ENCODE data around the gene SIGLEC7. TPM values are rescaled to one million over a fixed set of nuclear protein-coding genes. Genes with fewer than 3 reads are reported as not detected.

SIGLEC7 gene
- total RNA-seq, 2 experiments from 2014 or later, result not detected

DNA sequence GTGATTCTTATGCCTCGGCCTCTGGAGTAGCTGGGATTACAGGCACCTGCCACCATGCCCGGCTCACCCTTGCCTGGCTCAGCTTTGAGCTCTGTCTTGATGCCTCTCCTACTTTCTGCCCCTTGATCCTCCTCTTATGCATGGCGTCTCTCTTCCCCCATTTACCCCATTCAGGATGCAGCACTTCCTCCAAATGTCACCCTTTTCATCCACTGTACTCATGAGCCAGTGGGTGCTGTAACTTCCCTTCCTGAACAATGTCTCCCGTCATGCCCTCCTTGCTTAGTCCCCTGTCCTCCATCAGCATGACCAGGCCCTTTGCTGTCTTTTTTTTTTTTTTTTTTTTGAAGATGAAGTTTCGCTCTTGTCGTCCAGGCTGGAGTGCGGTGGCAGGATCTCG, 20.8 kb upstream of the SIGLEC7 start:
- H3K4me1 Mint-ChIP-seq (ENCODE audit: low read depth), result peaks cover 51% of the 10 kb centered on the region
- intact Hi-C loops (cut with micrococcal nuclease), result no loop called here
- CTCF ChIA-PET, result no interaction called here
- DNase-seq, result no peak
- no peaks in the 10 kb centered on the region for H3K9me3 Mint-ChIP-seq
- peaks cover under 1% of the 10 kb centered on the region for H3K27me3 Mint-ChIP-seq
- POLR2A ChIA-PET, result no interaction called here
- H3K27ac Mint-ChIP-seq, result no peak overlapping the region
- no peaks in the 10 kb centered on the region for H3K36me3 Mint-ChIP-seq
- H3K4me3 Mint-ChIP-seq, result no peak overlapping the region

DNA sequence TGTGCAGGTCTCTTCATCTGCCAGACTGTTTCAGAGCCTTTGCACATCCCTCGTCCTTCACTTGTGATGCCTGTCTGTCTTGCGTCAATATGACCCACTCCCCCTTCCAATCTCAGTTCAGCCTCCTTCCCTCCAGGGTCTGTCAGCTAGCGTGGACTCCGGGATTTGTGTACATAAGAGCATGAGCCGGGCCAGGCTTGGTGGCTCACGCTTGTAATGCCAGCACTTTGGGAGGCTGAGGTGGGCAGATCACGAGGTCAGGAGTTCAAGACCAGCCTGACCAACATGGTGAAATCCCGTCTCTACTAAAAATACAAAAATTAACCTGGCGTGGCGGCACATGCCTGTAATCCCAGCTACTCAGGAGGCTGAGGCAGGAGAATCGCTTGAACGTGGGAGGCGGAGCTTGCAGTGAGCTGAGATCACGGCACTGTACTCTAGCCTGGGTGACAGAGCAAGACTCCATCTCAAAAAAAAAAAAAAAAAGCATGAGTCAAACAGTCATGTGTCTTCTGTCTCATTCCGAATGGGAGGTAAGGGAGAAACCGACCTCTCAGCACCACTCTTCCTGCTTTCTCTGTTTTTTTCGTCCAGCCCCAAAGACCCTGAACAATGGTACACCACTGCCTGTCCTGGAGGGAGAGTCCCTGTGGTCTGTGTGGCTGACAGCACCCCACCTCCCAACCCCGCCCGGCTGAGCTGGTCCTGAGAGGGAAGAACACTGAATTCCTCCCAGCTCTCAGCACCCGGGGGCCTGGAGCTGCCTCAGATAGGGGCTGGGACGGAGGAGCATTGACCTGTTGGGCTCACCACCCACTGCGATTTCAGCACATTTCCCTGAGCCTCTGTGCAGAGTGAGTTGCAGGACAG, 19.8 kb upstream of the SIGLEC7 start:
- Mint-ChIP-seq H3K36me3 (no peaks in the 10 kb centered on the region), H3K9me3 (no peaks in the 10 kb centered on the region), H3K27me3 (no peaks in the 10 kb centered on the region), H3K4me1 (ENCODE audit: low read depth) (peaks cover 51% of the 10 kb centered on the region), H3K27ac (no peak overlapping the region), H3K4me3 (no peak overlapping the region)
- CTCF ChIA-PET, result no interaction called here
- POLR2A ChIA-PET, result no interaction called here
- intact Hi-C loops (cut with micrococcal nuclease), result no loop called here
- DNase-seq, result no peak

DNA sequence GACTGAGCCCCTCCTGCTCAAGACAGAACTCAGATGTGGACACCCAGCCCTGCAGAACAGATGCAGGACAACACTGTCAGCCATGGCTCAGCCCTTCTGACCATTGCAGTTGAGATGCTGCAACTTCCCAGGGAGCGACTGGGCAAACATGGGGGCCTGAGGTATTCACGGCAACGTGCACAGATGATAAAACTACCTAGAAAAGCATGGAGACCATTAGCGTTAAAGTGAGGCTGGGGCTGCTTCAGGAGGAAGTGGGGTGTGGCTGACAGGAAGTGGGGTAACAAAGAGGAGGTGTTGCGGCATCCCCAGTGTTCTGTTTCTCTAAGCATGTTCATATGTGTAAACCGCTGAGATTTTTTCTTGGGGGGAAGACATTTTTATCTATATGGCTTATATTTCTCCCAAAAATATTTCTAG, 18.7 kb upstream of the SIGLEC7 start:
- CTCF ChIA-PET, result interaction anchor here (1.1 kb wide), 1 partner anchor 35 kb away, joined by 3 read pairs; no protein-coding TSS in a partner anchor
- H3K36me3 Mint-ChIP-seq, result no peaks in the 10 kb centered on the region
- peak overlapping the region; percentile 77 for H3K27ac Mint-ChIP-seq
- H3K9me3 Mint-ChIP-seq, result no peaks in the 10 kb centered on the region
- H3K27me3 Mint-ChIP-seq, result no peaks in the 10 kb centered on the region
- peaks cover 58% of the 10 kb centered on the region for H3K4me1 Mint-ChIP-seq (ENCODE audit: low read depth)
- H3K4me3 Mint-ChIP-seq, result peak overlapping the region; percentile 0
- peak; percentile 69 for DNase-seq
- POLR2A ChIA-PET, result no interaction called here
- intact Hi-C loops (cut with micrococcal nuclease), result loop anchor here (1.0 kb wide), 1 partner anchor 9 kb away; no protein-coding TSS in a partner anchor

DNA sequence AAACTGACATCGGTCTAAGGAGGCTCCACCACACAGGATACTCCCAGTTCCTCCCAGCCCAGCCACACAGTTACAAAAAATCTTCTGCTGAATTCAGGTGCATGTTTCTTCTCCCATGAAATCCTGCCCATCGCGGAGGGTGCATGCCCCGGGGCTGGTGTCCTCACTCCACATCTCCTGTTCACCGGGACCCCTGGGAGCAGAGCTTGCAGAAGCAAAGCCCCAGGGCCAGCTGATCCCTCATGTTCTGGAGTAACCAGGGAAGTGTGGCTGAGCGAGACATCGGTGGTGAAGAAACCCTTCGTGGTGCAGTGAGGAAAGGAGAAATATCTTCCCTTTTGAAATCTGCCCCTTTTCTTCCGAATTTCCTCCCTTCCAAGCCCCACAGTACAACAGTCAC, 18.3 kb upstream of the SIGLEC7 start:
- Mint-ChIP-seq H3K27me3 (no peaks in the 10 kb centered on the region), H3K4me1 (ENCODE audit: low read depth) (peaks cover 62% of the 10 kb centered on the region), H3K36me3 (no peaks in the 10 kb centered on the region), H3K9me3 (no peaks in the 10 kb centered on the region), H3K4me3 (no peak overlapping the region), H3K27ac (peak overlapping the region; percentile 77)
- intact Hi-C loops (cut with micrococcal nuclease), result loop anchor here (1.0 kb wide), 1 partner anchor 10 kb away; no protein-coding TSS in a partner anchor
- DNase-seq, result no peak
- CTCF ChIA-PET, result interaction anchor here (1.1 kb wide), 1 partner anchor 34 kb away, joined by 3 read pairs; no protein-coding TSS in a partner anchor
- POLR2A ChIA-PET, result no interaction called here

DNA sequence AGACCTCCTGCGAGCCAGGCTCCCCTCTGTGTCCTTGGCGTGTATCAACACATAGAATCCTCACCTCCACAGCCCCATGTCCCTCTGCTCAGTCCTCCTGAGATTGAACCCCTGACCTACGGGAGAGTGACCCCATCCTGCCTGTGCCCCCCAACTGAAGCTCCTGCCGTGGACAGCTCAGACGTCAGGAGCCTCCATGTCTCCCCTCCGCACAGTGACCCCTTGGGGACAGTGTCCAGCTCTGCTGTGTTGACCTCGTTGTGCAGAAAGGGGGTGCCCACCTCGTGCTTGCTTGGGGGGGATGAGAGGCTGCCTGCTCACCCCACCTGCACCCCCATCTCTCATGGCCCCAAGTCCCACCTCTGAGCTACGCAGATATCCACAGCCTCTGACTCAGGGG, 17.9 kb upstream of the SIGLEC7 start:
- ChIA-PET CTCF (interaction anchor here (1.1 kb wide), 1 partner anchor 34 kb away, joined by 3 read pairs; no protein-coding TSS in a partner anchor), POLR2A (no interaction called here)
- Mint-ChIP-seq H3K9me3 (no peaks in the 10 kb centered on the region), H3K36me3 (no peaks in the 10 kb centered on the region), H3K4me1 (ENCODE audit: low read depth) (peaks cover 62% of the 10 kb centered on the region), H3K27ac (peak overlapping the region; percentile 77), H3K4me3 (no peak overlapping the region), H3K27me3 (no peaks in the 10 kb centered on the region)
- intact Hi-C loops (cut with micrococcal nuclease), result no loop called here
- DNase-seq, result no peak

DNA sequence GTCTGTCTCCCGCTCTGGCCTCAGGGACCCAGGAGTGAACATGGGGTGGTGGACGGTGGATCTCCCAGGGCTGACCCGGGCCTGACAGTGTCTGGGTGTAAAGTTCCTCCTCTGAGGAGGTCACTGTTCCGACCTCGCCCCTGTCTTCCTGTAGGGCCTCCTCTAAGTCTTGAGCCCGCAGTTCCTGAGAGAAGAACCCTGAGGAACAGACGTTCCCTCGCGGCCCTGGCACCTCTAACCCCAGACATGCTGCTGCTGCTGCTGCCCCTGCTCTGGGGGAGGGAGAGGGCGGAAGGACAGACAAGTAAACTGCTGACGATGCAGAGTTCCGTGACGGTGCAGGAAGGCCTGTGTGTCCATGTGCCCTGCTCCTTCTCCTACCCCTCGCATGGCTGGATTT, 17.4 kb upstream of the SIGLEC7 start, which contains the start of gene SIGLEC9:
TSS of gene SIGLEC9 (plus strand) at position 178 of the 400 bp plus-strand sequence. CDS start at position 247, 69 bp downstream.
- no peak within 1 kb of the TSS for H3K4me3 Mint-ChIP-seq
- H3K4me1 Mint-ChIP-seq (ENCODE audit: low read depth), result peaks cover 65% of the 10 kb centered on the region
- H3K27me3 Mint-ChIP-seq, result no peaks in the 10 kb centered on the region
- no peaks in the 10 kb centered on the region for H3K36me3 Mint-ChIP-seq
- H3K27ac Mint-ChIP-seq, result peak within 1 kb of the TSS; percentile 77
- intact Hi-C loops (cut with micrococcal nuclease), result no loop called here
- DNase-seq, result no peak
- H3K9me3 Mint-ChIP-seq, result no peaks in the 10 kb centered on the region
- ChIA-PET CTCF (no interaction called here), POLR2A (no interaction called here)

DNA sequence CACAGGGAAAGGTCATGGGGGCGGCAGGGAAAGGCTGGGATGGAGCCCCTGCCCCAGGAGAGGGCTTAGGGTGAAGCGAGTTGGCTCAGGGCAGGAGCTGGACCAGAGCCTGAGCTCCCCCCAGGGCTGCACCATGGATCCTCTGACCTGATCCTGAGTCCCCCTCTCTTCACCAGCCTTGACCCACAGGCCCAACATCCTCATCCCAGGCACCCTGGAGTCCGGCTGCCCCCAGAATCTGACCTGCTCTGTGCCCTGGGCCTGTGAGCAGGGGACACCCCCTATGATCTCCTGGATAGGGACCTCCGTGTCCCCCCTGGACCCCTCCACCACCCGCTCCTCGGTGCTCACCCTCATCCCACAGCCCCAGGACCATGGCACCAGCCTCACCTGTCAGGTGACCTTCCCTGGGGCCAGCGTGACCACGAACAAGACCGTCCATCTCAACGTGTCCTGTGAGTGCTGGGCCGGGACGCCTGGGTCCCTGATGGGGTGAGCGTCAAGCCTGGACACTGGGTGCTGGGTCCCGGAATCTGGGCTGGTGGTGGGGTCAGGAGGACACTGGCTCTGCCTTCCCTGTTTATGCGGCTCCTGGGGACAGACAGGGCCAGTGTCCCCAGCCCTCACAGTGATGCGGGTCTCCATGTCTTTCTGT, 16.6 kb upstream of the SIGLEC7 start:
- peaks cover 69% of the 10 kb centered on the region for H3K4me1 Mint-ChIP-seq (ENCODE audit: low read depth)

DNA sequence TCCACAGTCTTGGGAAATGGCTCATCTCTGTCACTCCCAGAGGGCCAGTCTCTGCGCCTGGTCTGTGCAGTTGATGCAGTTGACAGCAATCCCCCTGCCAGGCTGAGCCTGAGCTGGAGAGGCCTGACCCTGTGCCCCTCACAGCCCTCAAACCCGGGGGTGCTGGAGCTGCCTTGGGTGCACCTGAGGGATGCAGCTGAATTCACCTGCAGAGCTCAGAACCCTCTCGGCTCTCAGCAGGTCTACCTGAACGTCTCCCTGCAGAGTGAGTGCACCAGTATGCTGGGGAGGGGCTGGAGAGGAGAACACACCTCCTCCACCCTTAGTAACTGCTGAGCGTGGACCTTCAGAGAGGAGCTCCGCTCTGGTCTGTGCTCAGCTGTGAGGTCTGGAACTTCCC, 15.1 kb upstream of the SIGLEC7 start:
- CTCF ChIA-PET, result interaction anchor here (0.7 to 1.1 kb wide), 3 partner anchors 8 to 30 kb away, joined by 3 to 4 read pairs (median 3); no protein-coding TSS in a partner anchor
- H3K9me3 Mint-ChIP-seq, result no peaks in the 10 kb centered on the region
- POLR2A ChIA-PET, result interaction anchor here (2.0 kb wide), 1 partner anchor 13 kb away, joined by 6 read pairs; no protein-coding TSS in a partner anchor
- DNase-seq, result no peak
- peaks cover 73% of the 10 kb centered on the region for H3K4me1 Mint-ChIP-seq (ENCODE audit: low read depth)
- intact Hi-C loops (cut with micrococcal nuclease), result no loop called here
- H3K36me3 Mint-ChIP-seq, result no peaks in the 10 kb centered on the region
- H3K4me3 Mint-ChIP-seq, result no peak overlapping the region
- H3K27me3 Mint-ChIP-seq, result no peaks in the 10 kb centered on the region
- no peak overlapping the region for H3K27ac Mint-ChIP-seq

More for the DNA sequence above, 16.6 kb upstream of the SIGLEC7 start:
- Mint-ChIP-seq H3K27me3 (no peaks in the 10 kb centered on the region), H3K36me3 (no peaks in the 10 kb centered on the region), H3K27ac (no peak overlapping the region), H3K4me3 (no peak overlapping the region), H3K9me3 (no peaks in the 10 kb centered on the region)
- CTCF ChIA-PET, result no interaction called here
- DNase-seq, result no peak
- POLR2A ChIA-PET, result no interaction called here
- intact Hi-C loops (cut with micrococcal nuclease), result no loop called here

DNA sequence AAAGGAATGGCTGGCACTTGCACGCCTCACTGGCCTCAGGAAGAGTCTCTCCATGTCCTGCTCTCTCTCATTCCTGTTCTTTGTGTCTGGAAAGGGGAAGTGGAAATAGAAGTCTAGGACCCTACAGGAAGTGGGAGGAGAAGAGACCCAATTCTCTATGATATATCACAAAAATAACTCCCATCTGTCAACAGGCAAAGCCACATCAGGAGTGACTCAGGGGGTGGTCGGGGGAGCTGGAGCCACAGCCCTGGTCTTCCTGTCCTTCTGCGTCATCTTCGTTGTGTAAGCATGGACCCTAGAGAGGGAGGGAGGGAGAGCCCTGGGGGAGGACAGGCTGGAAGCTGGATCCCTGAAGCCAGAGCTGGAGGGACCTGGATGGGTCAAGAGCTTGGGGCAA, 14.3 kb upstream of the SIGLEC7 start:
- no peak for DNase-seq
- H3K4me3 Mint-ChIP-seq, result no peak overlapping the region
- peaks cover 74% of the 10 kb centered on the region for H3K4me1 Mint-ChIP-seq (ENCODE audit: low read depth)
- CTCF ChIA-PET, result interaction anchor here (1.1 kb wide), 1 partner anchor 30 kb away, joined by 4 read pairs; no protein-coding TSS in a partner anchor
- intact Hi-C loops (cut with micrococcal nuclease), result loop anchor here (2.0 kb wide), 1 partner anchor 13 kb away; no protein-coding TSS in a partner anchor
- POLR2A ChIA-PET, result interaction anchor here (2.0 kb wide), 1 partner anchor 13 kb away, joined by 6 read pairs; no protein-coding TSS in a partner anchor
- no peaks in the 10 kb centered on the region for H3K27me3 Mint-ChIP-seq
- no peaks in the 10 kb centered on the region for H3K9me3 Mint-ChIP-seq
- H3K27ac Mint-ChIP-seq, result no peak overlapping the region
- no peaks in the 10 kb centered on the region for H3K36me3 Mint-ChIP-seq

DNA sequence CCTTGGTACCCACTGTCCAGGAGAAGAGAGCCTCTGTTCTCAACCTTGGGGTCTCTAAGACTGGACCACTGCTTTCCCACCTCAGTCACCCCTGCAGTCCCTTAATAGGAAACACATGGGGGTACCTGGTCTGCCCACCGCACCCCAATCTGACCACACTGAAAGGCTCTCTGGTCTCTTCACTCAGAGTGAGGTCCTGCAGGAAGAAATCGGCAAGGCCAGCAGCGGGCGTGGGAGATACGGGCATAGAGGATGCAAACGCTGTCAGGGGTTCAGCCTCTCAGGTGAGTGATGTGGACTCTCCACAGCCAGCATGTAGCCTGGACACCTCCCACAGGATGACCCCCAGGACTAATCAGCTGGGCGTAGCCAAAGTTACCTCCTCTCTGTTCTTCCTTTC, 13.9 kb upstream of the SIGLEC7 start:
- H3K27me3 Mint-ChIP-seq, result no peaks in the 10 kb centered on the region
- no peak overlapping the region for H3K27ac Mint-ChIP-seq
- DNase-seq, result no peak
- intact Hi-C loops (cut with micrococcal nuclease), result loop anchor here (2.0 kb wide), 1 partner anchor 13 kb away; no protein-coding TSS in a partner anchor
- POLR2A ChIA-PET, result interaction anchor here (2.0 kb wide), 1 partner anchor 14 kb away, joined by 6 read pairs; no protein-coding TSS in a partner anchor
- CTCF ChIA-PET, result interaction anchor here (1.1 to 1.7 kb wide), 2 partner anchors 29 to 32 kb away, joined by 3 to 4 read pairs; no protein-coding TSS in a partner anchor
- no peaks in the 10 kb centered on the region for H3K9me3 Mint-ChIP-seq
- H3K4me1 Mint-ChIP-seq (ENCODE audit: low read depth), result peaks cover 69% of the 10 kb centered on the region
- H3K4me3 Mint-ChIP-seq, result no peak overlapping the region
- no peaks in the 10 kb centered on the region for H3K36me3 Mint-ChIP-seq

DNA sequence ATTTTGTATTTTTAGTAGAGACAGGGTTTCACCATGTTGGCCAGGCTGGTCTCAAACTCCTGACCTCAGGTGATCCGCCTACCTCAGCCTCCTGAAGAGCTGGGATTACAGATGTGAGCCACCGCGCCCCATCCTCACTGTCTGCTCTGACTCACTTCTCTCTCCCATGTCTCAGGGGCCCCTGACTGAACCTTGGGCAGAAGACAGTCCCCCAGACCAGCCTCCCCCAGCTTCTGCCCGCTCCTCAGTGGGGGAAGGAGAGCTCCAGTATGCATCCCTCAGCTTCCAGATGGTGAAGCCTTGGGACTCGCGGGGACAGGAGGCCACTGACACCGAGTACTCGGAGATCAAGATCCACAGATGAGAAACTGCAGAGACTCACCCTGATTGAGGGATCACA, 12.4 kb upstream of the SIGLEC7 start:
- no peak for DNase-seq
- Mint-ChIP-seq H3K4me3 (no peak overlapping the region), H3K27me3 (no peaks in the 10 kb centered on the region), H3K4me1 (ENCODE audit: low read depth) (peaks cover 55% of the 10 kb centered on the region), H3K36me3 (peaks cover 2% of the 10 kb centered on the region), H3K27ac (no peak overlapping the region), H3K9me3 (no peaks in the 10 kb centered on the region)
- ChIA-PET POLR2A (no interaction called here), CTCF (interaction anchor here (1.7 kb wide), 1 partner anchor 33 kb away, joined by 3 read pairs; no protein-coding TSS in a partner anchor)
- intact Hi-C loops (cut with micrococcal nuclease), result loop anchor here (2.0 kb wide), 1 partner anchor 15 kb away; no protein-coding TSS in a partner anchor

Data from activated CD4-positive, alpha-beta memory T cell treated with anti-CD3 and anti-CD28 coated beads for 36 hours (primary cell).